MM.1S (cell line): ENCODE results near the gene ELF5.

Experiments used
- DNase-seq: peaks from one replicate; pipeline ENCODE4 v3.0.0-alpha.2; 2015
- H2AFZ ChIP-seq: fragments of 300-600 bp; sonication (generic); 2 replicates; pipeline ENCODE4 v1.6.0; 2016; ENCODE audit warnings: antibody characterized with exemption, low read length
- H3F3A ChIP-seq: fragments of 300-600 bp; sonication (generic); 2 replicates; pipeline ENCODE4 v1.6.1; 2016; ENCODE audit warnings: mild to moderate bottlenecking, antibody characterized with exemption, low read length, moderate library complexity, mixed read lengths; ENCODE audit not compliant: insufficient read depth
- H3K27ac ChIP-seq: fragments of 300-600 bp; sonication (generic); 2 replicates; pipeline ENCODE4 v1.5.1; 2016; ENCODE audit warnings: mild to moderate bottlenecking, low read length
- H3K27me3 ChIP-seq: fragments of 300-600 bp; sonication (generic); replicated peaks from 2 replicates; pipeline ENCODE4 v1.6.0; 2016; ENCODE audit warnings: low read length; ENCODE audit not compliant: insufficient read depth
- H3K36me3 ChIP-seq: fragments of 300-600 bp; sonication (generic); replicated peaks from 2 replicates; pipeline ENCODE4 v1.6.1; 2016; ENCODE audit warnings: mild to moderate bottlenecking, low read length, mixed read lengths; ENCODE audit not compliant: insufficient read depth
- H3K4me1 ChIP-seq: fragments of 300-600 bp; sonication (generic); 2 replicates; pipeline ENCODE4 v1.6.1; 2016; ENCODE audit warnings: low read length, mixed read lengths
- H3K4me2 ChIP-seq: fragments of 300-600 bp; sonication (generic); 2 replicates; pipeline ENCODE4 v1.6.0; 2016; ENCODE audit warnings: low read depth, low read length
- H3K4me3 ChIP-seq: fragments of 300-600 bp; sonication (generic); 2 replicates; pipeline ENCODE4 v1.5.1; 2016; ENCODE audit warnings: low read length, mixed read lengths
- H3K79me2 ChIP-seq: fragments of 300-600 bp; sonication (generic); 2 replicates; pipeline ENCODE4 v1.6.1; 2016; ENCODE audit warnings: mixed run types, low read length, mixed read lengths
- H3K9ac ChIP-seq: fragments of 300-600 bp; sonication (generic); 2 replicates; pipeline ENCODE4 v1.6.1; 2016; ENCODE audit warnings: low read length, mixed read lengths
- H3K9me2 ChIP-seq: fragments of 300-600 bp; sonication (generic); replicated peaks from 2 replicates; pipeline ENCODE4 v1.6.1; 2016; ENCODE audit warnings: mild to moderate bottlenecking, low read length, mixed read lengths; ENCODE audit not compliant: insufficient read depth
- H3K9me3 ChIP-seq: fragments of 300-600 bp; sonication (generic); replicated peaks from 2 replicates; pipeline ENCODE4 v1.6.1; 2016; ENCODE audit warnings: mild to moderate bottlenecking, low read length, mixed read lengths; ENCODE audit not compliant: insufficient read depth
- H4K20me1 ChIP-seq: fragments of 300-600 bp; sonication (generic); 2 replicates; pipeline ENCODE4 v1.6.1; 2016; ENCODE audit warnings: mild to moderate bottlenecking, low read length, moderate library complexity, mixed read lengths; ENCODE audit not compliant: insufficient read depth
- EZH2 ChIP-seq: fragments of 300-600 bp; sonication (generic); optimal IDR thresholded peaks from 2 replicates; pipeline ENCODE3; 2017; ENCODE audit warnings: low read depth, mild to moderate bottlenecking, antibody characterized with exemption, low read length, mixed read lengths
- EZH2phosphoT487 ChIP-seq: fragments of 300-600 bp; sonication (generic); IDR thresholded peaks from 2 replicates; pipeline ENCODE4 v1.6.1; 2018; ENCODE audit warnings: antibody characterized with exemption, low read length
- TF ChIP-seq, protein P1 (sequence below): fragments of 300-600 bp; sonication (generic); IDR thresholded peaks from 2 replicates; pipeline ENCODE4 v1.5.1; 2016; ENCODE audit warnings: antibody characterized with exemption, low read length, mixed read lengths

Gene ELF5

DNA sequence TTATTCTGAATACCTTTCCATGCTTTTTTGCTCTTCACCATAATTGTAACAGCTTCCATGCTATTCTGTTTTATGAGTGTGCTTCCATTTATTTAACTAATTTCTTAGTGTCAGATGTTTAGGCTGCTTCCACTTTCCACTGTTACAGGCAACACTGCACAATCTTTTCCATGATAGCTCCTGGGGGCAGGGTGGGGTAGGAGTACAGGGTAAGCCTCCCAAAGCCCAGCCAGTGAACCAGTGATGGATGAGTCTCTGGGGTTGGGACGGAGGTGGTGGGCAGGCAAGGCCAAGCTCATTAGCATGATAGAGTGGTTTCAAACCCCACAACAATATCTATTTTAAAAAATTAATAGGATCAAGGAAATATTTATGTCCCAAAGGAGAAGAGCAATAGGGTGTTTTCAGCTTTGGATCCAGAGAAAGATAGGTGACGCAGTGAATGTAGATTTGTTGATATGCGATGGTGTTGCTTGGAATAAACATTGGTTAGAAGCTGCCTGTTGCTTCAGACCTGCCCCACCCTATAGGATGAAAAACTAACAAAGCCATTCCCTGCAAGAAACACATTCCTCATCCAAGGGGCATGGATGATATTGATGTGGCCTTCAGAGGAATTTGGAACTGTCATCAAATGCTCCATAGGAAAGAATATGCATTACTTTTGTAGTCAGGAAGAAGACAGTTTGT is 17.1 kb upstream of the ELF5 start:
- Histone ChIP-seq H3K4me2 (no peak overlapping the region), H3K27me3 (no peaks in the 10 kb centered on the region), H3K9me3 (no peaks in the 10 kb centered on the region), H3F3A (no peaks in the 10 kb centered on the region), H3K4me3 (no peak overlapping the region), H3K4me1 (peaks cover 5% of the 10 kb centered on the region), H2AFZ (no peak overlapping the region), H3K36me3 (no peaks in the 10 kb centered on the region), H3K79me2 (no peaks in the 10 kb centered on the region), H3K9ac (no peak overlapping the region), H4K20me1 (no peaks in the 10 kb centered on the region), H3K9me2 (no peaks in the 10 kb centered on the region), H3K27ac (no peak overlapping the region)
- no peak for DNase-seq
- TF ChIP-seq, protein P1, sequence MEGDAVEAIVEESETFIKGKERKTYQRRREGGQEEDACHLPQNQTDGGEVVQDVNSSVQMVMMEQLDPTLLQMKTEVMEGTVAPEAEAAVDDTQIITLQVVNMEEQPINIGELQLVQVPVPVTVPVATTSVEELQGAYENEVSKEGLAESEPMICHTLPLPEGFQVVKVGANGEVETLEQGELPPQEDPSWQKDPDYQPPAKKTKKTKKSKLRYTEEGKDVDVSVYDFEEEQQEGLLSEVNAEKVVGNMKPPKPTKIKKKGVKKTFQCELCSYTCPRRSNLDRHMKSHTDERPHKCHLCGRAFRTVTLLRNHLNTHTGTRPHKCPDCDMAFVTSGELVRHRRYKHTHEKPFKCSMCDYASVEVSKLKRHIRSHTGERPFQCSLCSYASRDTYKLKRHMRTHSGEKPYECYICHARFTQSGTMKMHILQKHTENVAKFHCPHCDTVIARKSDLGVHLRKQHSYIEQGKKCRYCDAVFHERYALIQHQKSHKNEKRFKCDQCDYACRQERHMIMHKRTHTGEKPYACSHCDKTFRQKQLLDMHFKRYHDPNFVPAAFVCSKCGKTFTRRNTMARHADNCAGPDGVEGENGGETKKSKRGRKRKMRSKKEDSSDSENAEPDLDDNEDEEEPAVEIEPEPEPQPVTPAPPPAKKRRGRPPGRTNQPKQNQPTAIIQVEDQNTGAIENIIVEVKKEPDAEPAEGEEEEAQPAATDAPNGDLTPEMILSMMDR = no peak
- TF ChIP-seq EZH2phosphoT487 (no peak), EZH2 (no peak)

DNA sequence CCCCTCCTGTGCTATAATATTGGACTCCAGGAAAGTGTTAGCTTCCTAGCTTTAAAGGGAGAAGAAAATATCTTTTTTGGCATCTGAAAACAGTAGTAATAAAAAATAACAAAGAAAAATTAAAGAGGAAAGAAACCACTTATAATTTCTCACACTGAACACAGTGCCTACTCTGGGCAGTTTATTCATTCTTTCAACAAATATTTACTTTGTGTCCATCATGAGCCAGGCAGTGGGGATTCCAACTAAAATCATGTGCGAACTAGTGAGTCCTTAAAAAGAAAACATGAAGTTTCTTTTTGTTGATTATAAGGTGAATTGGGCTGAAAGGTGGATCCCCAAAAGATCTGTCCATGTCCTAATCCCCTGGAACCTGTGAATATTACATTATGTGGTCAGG is 16.0 kb upstream of the ELF5 start:
- Histone ChIP-seq H3F3A (no peaks in the 10 kb centered on the region), H3K4me2 (peak overlapping the region; percentile 30; the same call in 1 of the 2 replicates), H3K4me1 (peaks cover 5% of the 10 kb centered on the region), H3K9ac (no peak overlapping the region), H2AFZ (no peak overlapping the region), H3K9me3 (no peaks in the 10 kb centered on the region), H3K27me3 (no peaks in the 10 kb centered on the region), H3K79me2 (no peaks in the 10 kb centered on the region), H3K9me2 (no peaks in the 10 kb centered on the region), H4K20me1 (no peaks in the 10 kb centered on the region), H3K4me3 (no peak overlapping the region), H3K36me3 (no peaks in the 10 kb centered on the region), H3K27ac (no peak overlapping the region)
- DNase-seq = no peak
- TF ChIP-seq EZH2 = no peak
- TF ChIP-seq, protein P1 = no peak
- no peak for TF ChIP-seq EZH2phosphoT487

DNA sequence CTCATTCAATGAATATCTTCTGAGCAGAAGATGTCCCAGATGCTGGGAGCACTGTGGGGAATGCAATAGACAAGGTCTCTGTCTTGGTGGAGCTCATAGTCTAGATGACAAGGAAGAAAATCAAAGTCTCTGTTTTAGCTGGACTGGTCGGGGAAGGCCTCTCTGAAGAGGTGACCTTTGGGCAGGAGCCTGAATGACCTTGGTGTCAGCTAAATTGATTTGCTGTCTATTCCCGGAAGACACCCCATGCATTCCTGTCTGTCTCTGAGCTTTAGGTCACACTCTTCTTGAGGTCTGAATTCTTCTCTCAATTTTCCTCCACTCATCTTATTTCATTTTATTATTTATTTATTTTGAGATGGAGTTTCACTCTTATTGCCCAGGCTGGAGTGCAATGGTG is 14.5 kb upstream of the ELF5 start:
- H3K27ac ChIP-seq = no peak overlapping the region
- no peak overlapping the region for H3K9ac ChIP-seq
- H3K79me2 ChIP-seq = no peaks in the 10 kb centered on the region
- no peaks in the 10 kb centered on the region for H3K9me3 ChIP-seq
- DNase-seq = no peak
- TF ChIP-seq EZH2 = no peak
- no peak for TF ChIP-seq EZH2phosphoT487
- TF ChIP-seq, protein P1 = no peak
- no peaks in the 10 kb centered on the region for H3K36me3 ChIP-seq
- no peak overlapping the region for H3K4me3 ChIP-seq
- H3K4me1 ChIP-seq = peaks cover 5% of the 10 kb centered on the region
- H2AFZ ChIP-seq = no peak overlapping the region
- no peaks in the 10 kb centered on the region for H3F3A ChIP-seq
- no peaks in the 10 kb centered on the region for H3K9me2 ChIP-seq
- H3K4me2 ChIP-seq = no peak overlapping the region
- H3K27me3 ChIP-seq = no peaks in the 10 kb centered on the region
- H4K20me1 ChIP-seq = no peaks in the 10 kb centered on the region
